Measurements from ENCODE around the gene KRT23. TPM values are rescaled to one million over a fixed set of nuclear protein-coding genes. Genes with fewer than 3 reads are reported as not detected.

Gene KRT23
- total and polyA plus RNA-seq, 10 of the 15 experiments (the other 5 are each of a cell fraction or from before 2014, with no cell fraction given), result not detected

DNA sequence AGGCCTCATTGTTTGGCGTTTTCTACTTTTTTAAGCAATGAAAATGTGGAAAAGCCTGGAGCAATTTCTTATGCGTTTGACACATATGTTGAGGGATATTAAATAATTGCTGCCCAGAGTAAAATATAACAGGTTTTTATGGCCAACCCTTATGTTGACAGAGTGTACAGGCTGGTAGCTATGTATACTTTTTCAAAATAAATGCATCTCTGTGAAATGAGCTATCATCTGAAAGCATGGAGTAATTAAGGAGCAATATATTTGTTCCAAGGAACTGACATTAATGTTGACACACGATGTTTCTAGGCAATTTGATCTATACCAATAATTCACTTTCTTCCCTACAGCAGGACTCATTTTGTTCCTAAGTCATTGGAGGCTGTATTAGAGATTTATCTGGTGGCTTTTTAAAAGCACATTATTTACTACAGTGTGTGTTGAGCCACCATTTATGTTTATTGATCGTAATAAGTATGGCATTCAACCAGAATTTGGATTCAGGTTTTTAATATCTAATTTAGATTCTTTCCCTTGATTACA lies 40.5 kb downstream of the KRT23 start:
- WGBS (ENCODE audit: insufficient coverage, insufficient replicate concordance, low lambda C conversion rate, missing lambda C conversion rate), result 27% methylated on average over 4 of the region's 4 CpGs
- H3K4me3 ChIP-seq, result no peak overlapping the region
- no peak overlapping the region for H3K9ac ChIP-seq (ENCODE audit: control insufficient read depth, insufficient read depth, low read length)
- intact Hi-C loops (cut with micrococcal nuclease; ENCODE audit: unreplicated experiment), result no loop called here
- no peak for ATAC-seq
- H3K4me1 ChIP-seq (ENCODE audit: control insufficient read depth, insufficient read depth, low read length), result no peaks in the 10 kb centered on the region
- CTCF ChIA-PET, result interaction anchor here (1.1 kb wide), 1 partner anchor 90 kb away, joined by 3 read pairs; no protein-coding TSS in a partner anchor
- no peak overlapping the region for H3K27ac ChIP-seq (ENCODE audit: control insufficient read depth, insufficient read depth)
- no peak for DNase-seq (ENCODE audit: low read depth, low spot score)
- RAD21 ChIA-PET (ENCODE audit: unreplicated experiment), result no interaction called here
- SMC1A ChIA-PET (ENCODE audit: uncharacterized antibody, unreplicated experiment), result no interaction called here
- no peaks in the 10 kb centered on the region for H3K79me2 ChIP-seq (ENCODE audit: control insufficient read depth, insufficient read depth, low read length)
- H2AFZ ChIP-seq (ENCODE audit: control insufficient read depth, low read depth, low read length), result no peak overlapping the region
- no peaks in the 10 kb centered on the region for H3K36me3 ChIP-seq (ENCODE audit: control insufficient read depth in 2 of 2, insufficient read depth in 2 of 2, low read length in 1 of 2)
- POLR2A ChIA-PET, result no interaction called here
- in situ Hi-C loops (cut with MboI), result no loop called here
- FAIRE-seq, result no peak
- no peak overlapping the region for H3K4me2 ChIP-seq (ENCODE audit: control insufficient read depth, insufficient read depth)
- no peaks in the 10 kb centered on the region for H4K20me1 ChIP-seq (ENCODE audit: control insufficient read depth, insufficient read depth)
- no TSS peak for BruUV-seq (replicated peaks)
- H3K27me3 ChIP-seq (replicated peaks in 1 of 2; ENCODE audit: control insufficient read depth in 2 of 2, insufficient read depth in 2 of 2, low read length in 1 of 2), result no peaks in the 10 kb centered on the region; a peak in 1 of 4 replicates
- H3K9me3 ChIP-seq (replicated peaks; ENCODE audit: control insufficient read depth, insufficient read depth, low read length), result no peaks in the 10 kb centered on the region
- TF ChIP-seq POU2F2 (IDR thresholded peaks at IDR 0.05; ENCODE audit: borderline replicate concordance, low read depth, low read length) (no peak), HDAC6 (IDR thresholded peaks at IDR 0.05; ENCODE audit: unreplicated experiment) (no peak), ETV6 (conservative IDR thresholded peaks at IDR 0.05 in 1 of 2, IDR thresholded peaks at IDR 0.05 in 1 of 2; ENCODE audit: borderline replicate concordance in 1 of 2, low read depth in 1 of 2) (no peak), RELA (IDR thresholded peaks at IDR 0.05; ENCODE audit: borderline replicate concordance, partially characterized antibody) (no peak), SUPT20H (IDR thresholded peaks at IDR 0.05; ENCODE audit: borderline replicate concordance, control insufficient read depth, low read depth, low read length) (no peak), ZNF592 (IDR thresholded peaks at IDR 0.05) (no peak)
- TF ChIP-seq, protein P1, sequence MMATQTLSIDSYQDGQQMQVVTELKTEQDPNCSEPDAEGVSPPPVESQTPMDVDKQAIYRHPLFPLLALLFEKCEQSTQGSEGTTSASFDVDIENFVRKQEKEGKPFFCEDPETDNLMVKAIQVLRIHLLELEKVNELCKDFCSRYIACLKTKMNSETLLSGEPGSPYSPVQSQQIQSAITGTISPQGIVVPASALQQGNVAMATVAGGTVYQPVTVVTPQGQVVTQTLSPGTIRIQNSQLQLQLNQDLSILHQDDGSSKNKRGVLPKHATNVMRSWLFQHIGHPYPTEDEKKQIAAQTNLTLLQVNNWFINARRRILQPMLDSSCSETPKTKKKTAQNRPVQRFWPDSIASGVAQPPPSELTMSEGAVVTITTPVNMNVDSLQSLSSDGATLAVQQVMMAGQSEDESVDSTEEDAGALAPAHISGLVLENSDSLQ (IDR thresholded peaks at IDR 0.05), result no peak
- TF ChIP-seq, protein P2, sequence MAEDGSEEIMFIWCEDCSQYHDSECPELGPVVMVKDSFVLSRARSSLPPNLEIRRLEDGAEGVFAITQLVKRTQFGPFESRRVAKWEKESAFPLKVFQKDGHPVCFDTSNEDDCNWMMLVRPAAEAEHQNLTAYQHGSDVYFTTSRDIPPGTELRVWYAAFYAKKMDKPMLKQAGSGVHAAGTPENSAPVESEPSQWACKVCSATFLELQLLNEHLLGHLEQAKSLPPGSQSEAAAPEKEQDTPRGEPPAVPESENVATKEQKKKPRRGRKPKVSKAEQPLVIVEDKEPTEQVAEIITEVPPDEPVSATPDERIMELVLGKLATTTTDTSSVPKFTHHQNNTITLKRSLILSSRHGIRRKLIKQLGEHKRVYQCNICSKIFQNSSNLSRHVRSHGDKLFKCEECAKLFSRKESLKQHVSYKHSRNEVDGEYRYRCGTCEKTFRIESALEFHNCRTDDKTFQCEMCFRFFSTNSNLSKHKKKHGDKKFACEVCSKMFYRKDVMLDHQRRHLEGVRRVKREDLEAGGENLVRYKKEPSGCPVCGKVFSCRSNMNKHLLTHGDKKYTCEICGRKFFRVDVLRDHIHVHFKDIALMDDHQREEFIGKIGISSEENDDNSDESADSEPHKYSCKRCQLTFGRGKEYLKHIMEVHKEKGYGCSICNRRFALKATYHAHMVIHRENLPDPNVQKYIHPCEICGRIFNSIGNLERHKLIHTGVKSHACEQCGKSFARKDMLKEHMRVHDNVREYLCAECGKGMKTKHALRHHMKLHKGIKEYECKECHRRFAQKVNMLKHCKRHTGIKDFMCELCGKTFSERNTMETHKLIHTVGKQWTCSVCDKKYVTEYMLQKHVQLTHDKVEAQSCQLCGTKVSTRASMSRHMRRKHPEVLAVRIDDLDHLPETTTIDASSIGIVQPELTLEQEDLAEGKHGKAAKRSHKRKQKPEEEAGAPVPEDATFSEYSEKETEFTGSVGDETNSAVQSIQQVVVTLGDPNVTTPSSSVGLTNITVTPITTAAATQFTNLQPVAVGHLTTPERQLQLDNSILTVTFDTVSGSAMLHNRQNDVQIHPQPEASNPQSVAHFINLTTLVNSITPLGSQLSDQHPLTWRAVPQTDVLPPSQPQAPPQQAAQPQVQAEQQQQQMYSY (CRISPR knock-in tag; IDR thresholded peaks at IDR 0.05), result no peak
- TF ChIP-seq, protein P3, sequence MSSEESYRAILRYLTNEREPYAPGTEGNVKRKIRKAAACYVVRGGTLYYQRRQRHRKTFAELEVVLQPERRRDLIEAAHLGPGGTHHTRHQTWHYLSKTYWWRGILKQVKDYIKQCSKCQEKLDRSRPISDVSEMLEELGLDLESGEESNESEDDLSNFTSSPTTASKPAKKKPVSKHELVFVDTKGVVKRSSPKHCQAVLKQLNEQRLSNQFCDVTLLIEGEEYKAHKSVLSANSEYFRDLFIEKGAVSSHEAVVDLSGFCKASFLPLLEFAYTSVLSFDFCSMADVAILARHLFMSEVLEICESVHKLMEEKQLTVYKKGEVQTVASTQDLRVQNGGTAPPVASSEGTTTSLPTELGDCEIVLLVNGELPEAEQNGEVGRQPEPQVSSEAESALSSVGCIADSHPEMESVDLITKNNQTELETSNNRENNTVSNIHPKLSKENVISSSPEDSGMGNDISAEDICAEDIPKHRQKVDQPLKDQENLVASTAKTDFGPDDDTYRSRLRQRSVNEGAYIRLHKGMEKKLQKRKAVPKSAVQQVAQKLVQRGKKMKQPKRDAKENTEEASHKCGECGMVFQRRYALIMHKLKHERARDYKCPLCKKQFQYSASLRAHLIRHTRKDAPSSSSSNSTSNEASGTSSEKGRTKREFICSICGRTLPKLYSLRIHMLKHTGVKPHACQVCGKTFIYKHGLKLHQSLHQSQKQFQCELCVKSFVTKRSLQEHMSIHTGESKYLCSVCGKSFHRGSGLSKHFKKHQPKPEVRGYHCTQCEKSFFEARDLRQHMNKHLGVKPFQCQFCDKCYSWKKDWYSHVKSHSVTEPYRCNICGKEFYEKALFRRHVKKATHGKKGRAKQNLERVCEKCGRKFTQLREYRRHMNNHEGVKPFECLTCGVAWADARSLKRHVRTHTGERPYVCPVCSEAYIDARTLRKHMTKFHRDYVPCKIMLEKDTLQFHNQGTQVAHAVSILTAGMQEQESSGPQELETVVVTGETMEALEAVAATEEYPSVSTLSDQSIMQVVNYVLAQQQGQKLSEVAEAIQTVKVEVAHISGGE (CRISPR knock-in tag; IDR thresholded peaks at IDR 0.05), result no peak

All from GM12878 (cell line).